ENCODE measurements around the gene TINAG.
"Not testable (repeated sequence)": the region's sequence is repeated elsewhere in the genome, so short reads cannot be mapped to it uniquely, and the experiment has no call there.

The TINAG gene

DNA sequence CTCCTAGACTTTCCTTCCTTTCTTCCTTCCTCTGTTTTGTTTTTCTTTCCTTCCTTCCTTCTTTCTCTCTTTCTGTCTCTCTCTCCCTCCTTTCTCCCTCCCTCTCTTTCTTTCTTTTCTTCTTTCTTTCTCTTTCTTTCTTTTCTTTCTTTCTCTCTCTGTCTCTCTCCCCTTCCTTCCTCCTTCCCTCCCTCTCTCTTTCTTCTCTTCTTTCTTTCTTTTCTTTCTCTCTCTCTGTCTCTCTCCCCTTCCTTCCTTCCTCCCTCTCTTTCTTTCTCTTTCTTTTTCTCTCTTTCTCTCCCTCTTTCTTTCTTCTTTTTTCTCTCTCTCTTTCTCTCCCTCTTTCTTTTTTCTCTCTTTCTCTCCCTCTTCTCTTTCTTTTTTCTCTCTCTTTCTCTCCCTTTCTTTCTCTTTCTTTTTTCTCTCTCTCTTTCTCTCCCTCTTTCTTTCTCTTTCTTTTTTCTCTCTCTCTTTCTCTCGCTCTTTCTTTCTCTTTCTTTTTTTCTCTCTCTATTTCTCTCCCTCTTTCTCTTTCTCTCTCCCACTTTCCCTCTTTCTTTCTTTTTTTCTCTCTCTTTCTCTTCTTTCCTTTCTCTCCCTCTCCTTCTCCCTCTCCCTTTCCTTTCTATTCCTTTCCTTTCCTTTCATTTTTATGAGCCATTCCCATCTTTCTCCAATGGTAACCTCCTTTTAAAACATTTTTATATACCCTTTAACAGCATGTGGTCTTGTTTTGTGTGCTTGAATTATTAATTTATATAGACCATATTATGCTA is 2.3 kb downstream of the TINAG start:
- DNase-seq: no peak

- DNase-seq: no peak
Measured at GRCh38 chr6:54315656-54316055, 7.4 kb downstream of the TINAG start.

GRCh38 chr6:54320871-54321270 is 12.6 kb downstream of the TINAG start:
- DNase-seq: no peak

GRCh38 chr6:54327631-54328030 is 19.4 kb downstream of the TINAG start:
- DNase-seq: no peak

- DNase-seq: not testable (repeated sequence)
Measured at GRCh38 chr6:54331571-54331970, 23.3 kb downstream of the TINAG start.

DNA sequence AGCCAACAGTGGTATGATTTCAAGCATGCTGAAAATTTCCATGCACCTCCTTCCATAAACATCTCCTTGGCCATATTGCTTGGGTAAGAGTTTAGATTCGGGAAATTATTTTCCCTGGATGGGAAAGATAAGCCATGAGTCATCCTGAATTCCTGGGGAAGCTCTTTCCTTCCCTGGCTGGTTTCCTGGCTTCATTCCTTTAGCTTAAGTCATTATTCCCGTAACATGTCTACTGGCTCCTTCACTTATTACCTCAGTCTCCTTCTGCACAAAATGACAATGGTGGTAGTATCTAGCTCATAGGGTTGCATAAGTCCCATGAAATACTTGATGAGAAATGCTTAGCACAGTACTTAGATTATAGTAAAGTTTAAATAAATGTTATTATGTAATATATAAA is 27.6 kb downstream of the TINAG start:
- DNase-seq: no peak

GRCh38 chr6:54353975-54354374 is 45.7 kb downstream of the TINAG start:
- no peak for DNase-seq

GRCh38 chr6:54354608-54355007 is 46.4 kb downstream of the TINAG start:
- no peak for DNase-seq

- DNase-seq: no peak
Measured at GRCh38 chr6:54357141-54357540, 48.9 kb downstream of the TINAG start.

- no peak for DNase-seq
Measured at GRCh38 chr6:54361188-54361587, 52.9 kb downstream of the TINAG start.

DNA sequence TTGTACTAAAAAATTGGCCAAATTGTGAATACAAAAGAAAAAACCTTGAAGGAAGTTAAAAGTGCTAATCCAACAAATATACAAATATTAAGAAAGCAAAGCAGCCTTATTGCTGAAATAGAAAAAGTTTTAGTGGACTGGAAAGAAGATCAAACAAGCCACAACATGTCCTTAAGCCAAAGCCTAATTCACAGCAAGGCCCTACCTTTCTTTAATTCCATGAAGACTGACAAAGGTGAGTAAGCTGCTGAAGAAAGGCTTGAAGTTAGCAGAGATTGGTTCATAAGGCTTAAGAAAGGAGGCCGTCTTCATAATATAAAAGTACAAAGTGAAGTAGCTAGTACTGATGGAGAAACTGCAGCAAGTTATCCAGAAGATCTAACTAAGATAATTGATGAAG is 53.5 kb downstream of the TINAG start:
- DNase-seq: no peak

- DNase-seq: no peak
Measured at GRCh38 chr6:54366667-54367327, 58.6 kb downstream of the TINAG start.

DNA sequence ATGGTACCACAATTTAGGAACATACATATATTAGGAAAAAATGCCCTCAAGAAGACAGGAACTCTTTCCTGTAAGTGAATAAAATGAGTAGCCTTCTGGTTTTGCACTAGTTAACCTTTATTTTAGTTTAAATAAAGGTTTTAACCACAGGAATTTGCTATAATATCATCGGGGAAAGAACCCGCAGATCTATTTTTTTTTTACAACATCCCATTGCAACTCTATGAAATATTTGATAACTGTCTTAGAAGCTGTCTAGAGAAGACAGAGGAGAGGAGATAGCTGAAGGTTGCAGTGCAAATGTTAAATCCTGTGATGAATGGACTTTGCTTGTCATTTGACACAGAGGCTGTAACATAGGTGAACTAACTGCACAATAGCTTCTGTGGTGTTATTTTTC is 69.5 kb downstream of the TINAG start:
- DNase-seq: no peak

- no peak for DNase-seq
Measured at GRCh38 chr6:54386295-54386694, 78.1 kb downstream of the TINAG start.

- DNase-seq: no peak
Measured at GRCh38 chr6:54390362-54390761, 82.1 kb downstream of the TINAG start.

DNA sequence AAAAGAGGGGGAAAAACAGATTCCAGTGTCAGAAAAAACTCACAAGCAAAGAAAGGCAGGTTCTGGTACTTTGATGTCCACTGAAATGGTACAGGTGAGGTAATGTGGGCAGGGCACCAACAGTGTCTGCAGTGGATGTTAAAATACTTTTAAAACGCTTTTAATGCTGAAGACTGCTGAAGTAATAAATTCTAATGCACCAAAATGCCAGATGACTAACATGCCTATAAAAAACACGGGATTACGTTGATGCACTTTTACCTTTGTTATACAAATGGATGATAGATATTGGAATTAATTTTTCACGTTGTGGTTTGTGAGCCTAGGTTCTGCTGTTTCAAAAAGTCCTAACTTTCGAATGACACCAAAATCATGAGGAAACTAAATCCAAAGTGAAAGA is 83.3 kb downstream of the TINAG start:
- no peak for DNase-seq

GRCh38 chr6:54403096-54403495 is 94.9 kb downstream of the TINAG start:
- no peak for DNase-seq

GRCh38 chr6:54404791-54405190 is 96.5 kb downstream of the TINAG start:
- DNase-seq: no peak

DNA sequence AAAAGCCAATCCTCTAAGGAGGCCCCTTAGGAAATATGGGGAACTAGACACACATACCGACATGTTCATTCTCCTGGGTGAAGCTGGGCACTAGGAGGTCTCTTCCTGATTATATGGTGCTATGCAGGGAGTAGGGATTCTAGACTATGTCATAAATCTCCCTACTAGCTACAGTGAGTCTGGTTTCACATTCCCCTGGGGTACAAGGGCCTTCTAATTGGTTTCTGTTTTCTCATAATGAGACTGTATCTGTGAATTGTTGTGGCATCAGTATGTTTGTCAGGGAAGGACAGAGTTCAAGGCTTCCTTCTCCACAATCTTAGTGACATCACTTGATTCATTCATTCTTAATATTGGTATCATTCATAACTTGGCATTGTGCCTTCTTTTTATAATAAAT is 103.5 kb downstream of the TINAG start:
- no peak for DNase-seq

- DNase-seq: no peak
Measured at GRCh38 chr6:54415517-54415916, 107.3 kb downstream of the TINAG start.

DNA sequence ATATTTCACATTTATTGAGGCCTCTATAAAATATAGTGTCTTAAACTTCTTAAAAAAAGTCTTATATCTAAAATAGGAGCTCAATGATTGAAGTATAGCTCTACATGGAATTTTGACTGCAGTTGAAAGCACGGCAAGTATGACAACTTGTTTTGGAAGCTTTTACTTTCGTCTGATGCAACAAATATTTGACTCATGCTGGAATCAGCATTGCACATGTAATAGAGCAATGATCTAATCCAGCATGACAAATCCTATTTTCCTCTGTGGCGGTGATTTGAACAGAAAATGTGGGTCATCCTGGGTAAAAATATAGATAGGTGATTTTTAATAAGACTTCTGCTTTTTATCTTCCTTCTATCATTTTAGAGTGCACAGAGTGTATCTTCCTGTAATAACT is 111.6 kb downstream of the TINAG start:
- DNase-seq: no peak

GRCh38 chr6:54426995-54427394 is 118.8 kb downstream of the TINAG start:
- DNase-seq: no peak

- no peak for DNase-seq
Measured at GRCh38 chr6:54427396-54427937, 119.2 kb downstream of the TINAG start.

- no peak for DNase-seq
Measured at GRCh38 chr6:54428431-54428830, 120.2 kb downstream of the TINAG start.
